Type B pancreatic cell (in vitro differentiated cells): ENCODE data around the gene PTGIS. TPM values are rescaled to one million over a fixed set of nuclear protein-coding genes. Genes with fewer than 3 reads are reported as not detected.

Source experiments
- DNase-seq: peaks from one replicate; pipeline ENCODE4 v3.0.0; 2021; ENCODE audit warnings: mixed read lengths; ENCODE audit not compliant: unreplicated experiment; ENCODE audit errors: extremely low spot score
- H3K27ac Mint-ChIP-seq: 2 replicates; pipeline ENCODE4 v1.8.0; 2021; ENCODE audit warnings: mild to moderate bottlenecking, mixed read lengths
- H3K27me3 Mint-ChIP-seq: 2 replicates; pipeline ENCODE4 v1.8.0; 2021; ENCODE audit warnings: mixed read lengths
- H3K36me3 Mint-ChIP-seq: 2 replicates; pipeline ENCODE4 v1.8.0; 2021; ENCODE audit warnings: mixed read lengths
- H3K4me1 Mint-ChIP-seq: one replicate; pipeline ENCODE4 v1.8.0; 2021; ENCODE audit warnings: mixed read lengths; ENCODE audit not compliant: unreplicated experiment
- H3K4me3 Mint-ChIP-seq: 2 replicates; pipeline ENCODE4 v1.8.0; 2021; ENCODE audit warnings: mild to moderate bottlenecking, mixed read lengths
- H3K9me3 Mint-ChIP-seq: 2 replicates; pipeline ENCODE4 v1.8.0; 2021; ENCODE audit warnings: mixed read lengths
- CTCF ChIP-seq: fragments of 200-600 bp; sonication (generic); conservative IDR thresholded peaks from 2 replicates; pipeline ENCODE4 v1.5.0; 2021; ENCODE audit warnings: antibody characterized with exemption, mild to moderate bottlenecking
- total RNA-seq: library from RNA; stranded (reverse); gene quantifications from 2 replicates; pipeline ENCODE4 v1.2.1, GENCODE V29; 2021; ENCODE audit warnings: low replicate concordance

Gene PTGIS
- total RNA-seq, 1 donor from 2014 or later, result 33.3 TPM

GRCh38 chr20:49471397-49471796 is 96.5 kb downstream of the PTGIS start:
- H3K27me3 Mint-ChIP-seq, result peaks cover 37% of the 10 kb centered on the region
- no peak overlapping the region for H3K4me3 Mint-ChIP-seq
- no peaks in the 10 kb centered on the region for H3K9me3 Mint-ChIP-seq
- H3K4me1 Mint-ChIP-seq, result no peaks in the 10 kb centered on the region
- no peak for TF ChIP-seq CTCF
- H3K27ac Mint-ChIP-seq, result no peak overlapping the region
- DNase-seq, result no peak
- no peaks in the 10 kb centered on the region for H3K36me3 Mint-ChIP-seq

DNA sequence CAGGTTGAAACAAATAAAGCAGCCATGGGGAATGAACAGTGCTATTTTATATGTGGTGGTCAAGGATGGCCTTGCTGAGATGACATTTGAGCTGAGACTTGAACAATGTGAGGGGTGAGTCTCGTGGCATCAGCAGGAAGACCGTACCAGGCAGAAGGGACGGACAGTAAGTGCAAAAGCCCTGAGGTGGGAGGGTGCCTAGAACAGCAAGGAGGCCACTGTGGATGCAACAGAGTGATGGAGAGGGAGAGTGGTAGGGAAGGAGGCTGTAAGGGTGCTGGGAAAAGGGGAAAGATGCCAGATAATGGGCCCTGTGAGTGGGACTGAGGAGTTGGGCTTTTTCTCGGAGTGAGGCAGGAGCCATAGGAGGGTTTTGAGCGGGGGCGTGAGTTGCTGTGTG is 97.0 kb downstream of the PTGIS start:
- no peaks in the 10 kb centered on the region for H3K9me3 Mint-ChIP-seq
- peaks cover 37% of the 10 kb centered on the region for H3K27me3 Mint-ChIP-seq
- H3K27ac Mint-ChIP-seq, result no peak overlapping the region
- no peaks in the 10 kb centered on the region for H3K36me3 Mint-ChIP-seq
- TF ChIP-seq CTCF, result no peak
- H3K4me3 Mint-ChIP-seq, result no peak overlapping the region
- no peak for DNase-seq
- no peaks in the 10 kb centered on the region for H3K4me1 Mint-ChIP-seq

GRCh38 chr20:49469060-49469459 is 98.9 kb downstream of the PTGIS start:
- H3K27me3 Mint-ChIP-seq, result peaks cover 32% of the 10 kb centered on the region
- H3K4me3 Mint-ChIP-seq, result no peak overlapping the region
- H3K36me3 Mint-ChIP-seq, result no peaks in the 10 kb centered on the region
- no peaks in the 10 kb centered on the region for H3K9me3 Mint-ChIP-seq
- DNase-seq, result no peak
- TF ChIP-seq CTCF, result no peak
- no peak overlapping the region for H3K27ac Mint-ChIP-seq
- H3K4me1 Mint-ChIP-seq, result no peaks in the 10 kb centered on the region

DNA sequence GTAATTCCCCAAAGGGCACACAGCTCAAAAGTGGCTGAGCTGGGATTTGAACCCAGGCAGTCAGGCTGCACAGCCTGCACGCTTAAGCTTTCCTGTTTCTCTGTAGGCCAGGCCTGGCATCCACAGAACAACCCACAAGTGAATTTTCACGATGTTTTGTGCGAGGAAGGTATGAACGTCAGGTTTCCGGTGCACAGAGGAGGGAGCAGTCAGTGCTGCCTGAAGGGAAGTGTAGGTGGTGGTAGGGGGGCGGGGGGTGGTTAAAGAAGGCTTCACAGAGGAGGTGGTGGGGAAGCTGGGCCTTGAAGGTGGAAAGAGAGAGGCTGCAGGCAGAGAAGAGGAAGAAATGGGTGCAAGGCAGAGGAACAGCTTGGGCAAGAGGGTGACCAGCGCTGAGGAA is 99.5 kb downstream of the PTGIS start:
- DNase-seq, result no peak
- Mint-ChIP-seq H3K9me3 (no peaks in the 10 kb centered on the region), H3K36me3 (no peaks in the 10 kb centered on the region), H3K4me1 (no peaks in the 10 kb centered on the region), H3K27ac (no peak overlapping the region), H3K4me3 (no peak overlapping the region), H3K27me3 (peaks cover 31% of the 10 kb centered on the region)
- no peak for TF ChIP-seq CTCF

DNA sequence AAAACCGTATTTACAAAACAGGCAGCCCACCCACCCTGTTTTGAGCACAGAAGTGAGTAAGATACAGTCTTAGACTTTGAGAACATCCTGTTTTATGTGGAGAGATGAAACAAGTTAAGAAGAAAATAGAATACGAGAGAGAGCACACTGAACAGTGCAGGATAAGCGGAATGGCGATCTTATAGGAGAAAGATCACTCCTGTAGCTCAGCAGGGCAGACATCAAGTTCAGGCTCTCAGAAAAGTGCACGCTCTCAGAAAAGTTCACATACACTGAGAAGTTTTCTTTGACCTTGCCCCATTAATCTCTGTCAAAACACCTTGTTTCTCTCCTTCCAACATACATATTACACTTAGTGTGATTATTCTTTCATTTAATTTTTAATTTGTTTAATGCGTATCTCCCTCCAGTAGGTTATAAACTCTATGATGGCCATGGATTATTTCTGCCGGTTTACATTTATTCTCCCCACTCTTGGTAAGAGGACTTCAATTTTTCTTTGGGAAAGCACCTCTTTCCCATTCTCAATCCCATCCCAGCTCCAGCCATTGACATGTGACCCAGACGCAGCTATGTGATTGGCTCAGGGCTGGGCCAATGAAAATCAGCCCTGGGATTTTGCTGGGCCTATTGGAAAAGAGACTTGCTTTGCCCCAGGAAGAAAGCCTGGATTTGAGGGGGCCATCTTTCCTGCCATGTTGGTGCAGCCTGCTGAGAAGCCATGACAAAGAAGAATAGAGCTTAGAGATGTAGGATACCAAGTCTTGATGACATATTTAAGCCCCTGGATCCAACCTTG is 101.6 kb downstream of the PTGIS start:
- Mint-ChIP-seq H3K4me1 (no peaks in the 10 kb centered on the region), H3K27ac (no peak overlapping the region), H3K4me3 (no peak overlapping the region), H3K36me3 (no peaks in the 10 kb centered on the region), H3K27me3 (peaks cover 35% of the 10 kb centered on the region), H3K9me3 (no peaks in the 10 kb centered on the region)
- TF ChIP-seq CTCF, result no peak
- DNase-seq, result no peak
